ENCODE results near the gene MAST4. TPM values are rescaled to one million over a fixed set of nuclear protein-coding genes. Genes with fewer than 3 reads are reported as not detected.
"Not testable (repeated sequence)": the region's sequence is repeated elsewhere in the genome, so short reads cannot be mapped to it uniquely, and the experiment has no call there.

Gene MAST4
- total RNA-seq, 2 experiments from 2014 or later, result 1.3 to 21.9 TPM

- no peaks in the 10 kb centered on the region for H3K9me2 ChIP-seq (ENCODE audit: insufficient read depth, low read length)
- no peaks in the 10 kb centered on the region for H3K79me2 ChIP-seq (ENCODE audit: insufficient read depth, low read depth, low read length)
- BruUV-seq (replicated peaks), result no TSS peak
- no peaks in the 10 kb centered on the region for H4K20me1 ChIP-seq (ENCODE audit: insufficient read depth, low read length)
- H3K4me1 ChIP-seq (ENCODE audit: insufficient read depth, low read length, poor library complexity, severe bottlenecking), result no peaks in the 10 kb centered on the region
- no peaks in the 10 kb centered on the region for H3K9me3 ChIP-seq (ENCODE audit: low read length)
- no peak overlapping the region for H2AFZ ChIP-seq (ENCODE audit: low read length)
- H3K4me2 ChIP-seq (ENCODE audit: low read length), result no peak overlapping the region
- ChIA-PET POLR2A (interaction anchor here (0.6 to 1.7 kb wide), 3 partner anchors 11 to 1681 kb away, joined by 4 to 7 read pairs (median 6); no protein-coding TSS in a partner anchor), CTCF (ENCODE audit: unreplicated experiment) (no interaction called here)
- intact Hi-C loops (cut with micrococcal nuclease; ENCODE audit: unreplicated experiment), result no loop called here
- no peak for DNase-seq (ENCODE audit: low spot score)
- H3K36me3 ChIP-seq (ENCODE audit: insufficient read depth, low read length), result no peaks in the 10 kb centered on the region
- no peak overlapping the region for H3K4me3 ChIP-seq (ENCODE audit: low read depth, low read length, poor library complexity, severe bottlenecking)
- no peak overlapping the region for H3K27ac ChIP-seq (ENCODE audit: low read depth, low read length, poor library complexity, severe bottlenecking)
- TF ChIP-seq CTCF (conservative IDR thresholded peaks at IDR 0.05; ENCODE audit: low read length), result no peak
- no peak for TF ChIP-seq EZH2phosphoT487 (IDR thresholded peaks at IDR 0.05; ENCODE audit: borderline replicate concordance, low read depth, low read length)
Observed at GRCh38 chr5:66689522-66690220, 93.5 kb downstream of the MAST4 start.

GRCh38 chr5:66694036-66694435 lies 97.8 kb downstream of the MAST4 start:
- Histone ChIP-seq H2AFZ (ENCODE audit: low read length) (no peak overlapping the region), H3K36me3 (ENCODE audit: insufficient read depth, low read length) (no peaks in the 10 kb centered on the region), H3K27ac (ENCODE audit: low read depth, low read length, poor library complexity, severe bottlenecking) (no peak overlapping the region), H3K79me2 (ENCODE audit: insufficient read depth, low read depth, low read length) (no peaks in the 10 kb centered on the region), H3K4me2 (ENCODE audit: low read length) (no peak overlapping the region), H3K4me3 (ENCODE audit: low read depth, low read length, poor library complexity, severe bottlenecking) (no peak overlapping the region), H4K20me1 (ENCODE audit: insufficient read depth, low read length) (no peaks in the 10 kb centered on the region), H3K9me2 (ENCODE audit: insufficient read depth, low read length) (no peaks in the 10 kb centered on the region), H3K9me3 (ENCODE audit: low read length) (no peaks in the 10 kb centered on the region), H3K4me1 (ENCODE audit: insufficient read depth, low read length, poor library complexity, severe bottlenecking) (no peaks in the 10 kb centered on the region)
- BruUV-seq (replicated peaks), result no TSS peak
- no peak for DNase-seq (ENCODE audit: low spot score)
- TF ChIP-seq CTCF (conservative IDR thresholded peaks at IDR 0.05; ENCODE audit: low read length), result no peak
- no peak for TF ChIP-seq EZH2phosphoT487 (IDR thresholded peaks at IDR 0.05; ENCODE audit: borderline replicate concordance, low read depth, low read length)
- POLR2A ChIA-PET, result interaction anchor here (0.6 to 1.5 kb wide), 4 partner anchors 11 to 120 kb away, joined by 3 to 4 read pairs (median 4); no protein-coding TSS in a partner anchor
- intact Hi-C loops (cut with micrococcal nuclease; ENCODE audit: unreplicated experiment), result no loop called here
- CTCF ChIA-PET (ENCODE audit: unreplicated experiment), result no interaction called here

DNA sequence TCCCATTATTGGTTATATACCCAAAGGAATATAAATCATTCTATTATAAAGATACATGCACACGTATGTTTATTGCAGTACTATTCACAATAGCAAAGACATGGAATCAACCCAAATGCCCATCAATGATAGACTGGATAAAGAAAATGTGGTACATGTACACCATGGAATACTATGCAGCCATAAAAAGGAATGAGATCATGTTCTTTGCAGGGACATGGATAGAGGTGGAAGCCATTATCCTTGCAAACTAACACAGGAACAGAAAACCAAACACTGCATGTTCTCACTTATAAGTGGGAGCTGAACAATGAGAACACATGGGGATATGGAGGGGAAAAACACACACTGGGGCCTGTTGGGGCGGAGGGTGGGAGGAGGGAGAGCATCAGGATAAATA lies 99.6 kb downstream of the MAST4 start:
- H3K4me1 ChIP-seq (ENCODE audit: insufficient read depth, low read length, poor library complexity, severe bottlenecking); H3K79me2 ChIP-seq (ENCODE audit: insufficient read depth, low read depth, low read length); H4K20me1 ChIP-seq (ENCODE audit: insufficient read depth, low read length); DNase-seq (ENCODE audit: low spot score); H3K36me3 ChIP-seq (ENCODE audit: insufficient read depth, low read length); H3K9me2 ChIP-seq (ENCODE audit: insufficient read depth, low read length); CTCF ChIA-PET (ENCODE audit: unreplicated experiment); intact Hi-C loops (cut with micrococcal nuclease; ENCODE audit: unreplicated experiment); H2AFZ ChIP-seq (ENCODE audit: low read length); H3K4me3 ChIP-seq (ENCODE audit: low read depth, low read length, poor library complexity, severe bottlenecking); H3K9me3 ChIP-seq (ENCODE audit: low read length); H3K4me2 ChIP-seq (ENCODE audit: low read length); BruUV-seq (replicated peaks); H3K27ac ChIP-seq (ENCODE audit: low read depth, low read length, poor library complexity, severe bottlenecking); POLR2A ChIA-PET: not testable (repeated sequence)
